NCI-H2107 treated with DMSO at 0.1 percent for 48 hours (cell line): ENCODE results near the gene VAV2.
A peak's percentile ranks its signal among the peaks of the same experiment; 100 is the strongest.
"Not testable (repeated sequence)": the region's sequence is repeated elsewhere in the genome, so short reads cannot be mapped to it uniquely, and the experiment has no call there.

Experiments
- DNase-seq: peaks from one replicate; lab custom pipeline; 2025; ENCODE audit not compliant: unreplicated experiment; lab: John Stamatoyannopoulos, UW

Gene VAV2

GRCh38 chr9:133938753-133939152, 53.4 kb downstream of the VAV2 start:
- DNase-seq = no peak

DNA sequence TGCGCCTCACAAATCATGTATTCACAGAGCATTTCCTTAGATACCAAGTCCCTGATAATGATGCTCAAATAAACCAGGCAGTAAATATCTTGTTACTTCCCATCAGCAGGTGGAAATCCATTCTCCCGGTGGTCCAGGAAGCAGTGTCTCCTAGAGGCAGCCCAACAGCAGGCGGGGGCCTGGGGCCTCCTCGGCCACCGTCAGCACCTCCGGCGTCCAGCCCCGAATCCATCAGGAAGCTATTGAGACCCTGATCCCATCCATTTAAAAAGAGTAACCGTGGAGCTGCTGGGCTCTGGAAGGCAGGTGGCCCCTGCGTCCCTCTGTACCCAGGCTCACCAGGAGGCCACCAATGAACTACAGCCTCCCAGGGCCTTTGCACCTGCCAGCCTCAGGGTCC, 54.0 kb downstream of the VAV2 start:
- DNase-seq = no peak

DNA sequence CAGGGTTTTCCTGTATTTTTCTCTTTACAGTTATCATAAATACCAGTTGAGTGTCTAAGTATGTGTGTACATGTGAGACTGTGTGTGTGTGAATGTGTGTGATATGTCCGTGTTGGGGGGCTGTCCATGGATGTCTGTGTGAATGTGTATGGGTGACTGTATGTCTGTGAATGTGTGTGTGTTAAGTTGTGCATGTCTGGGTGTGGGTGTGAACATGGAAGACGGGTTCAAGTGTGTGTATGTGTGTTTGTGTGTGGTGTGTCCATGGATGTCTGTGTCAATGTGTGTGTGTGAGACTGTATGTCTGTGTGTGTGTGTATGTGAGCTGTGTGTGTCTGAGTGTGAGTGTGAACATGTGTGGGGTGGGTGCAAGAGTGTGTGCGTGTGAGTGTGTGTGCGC, 55.0 kb downstream of the VAV2 start:
- DNase-seq = no peak

DNA sequence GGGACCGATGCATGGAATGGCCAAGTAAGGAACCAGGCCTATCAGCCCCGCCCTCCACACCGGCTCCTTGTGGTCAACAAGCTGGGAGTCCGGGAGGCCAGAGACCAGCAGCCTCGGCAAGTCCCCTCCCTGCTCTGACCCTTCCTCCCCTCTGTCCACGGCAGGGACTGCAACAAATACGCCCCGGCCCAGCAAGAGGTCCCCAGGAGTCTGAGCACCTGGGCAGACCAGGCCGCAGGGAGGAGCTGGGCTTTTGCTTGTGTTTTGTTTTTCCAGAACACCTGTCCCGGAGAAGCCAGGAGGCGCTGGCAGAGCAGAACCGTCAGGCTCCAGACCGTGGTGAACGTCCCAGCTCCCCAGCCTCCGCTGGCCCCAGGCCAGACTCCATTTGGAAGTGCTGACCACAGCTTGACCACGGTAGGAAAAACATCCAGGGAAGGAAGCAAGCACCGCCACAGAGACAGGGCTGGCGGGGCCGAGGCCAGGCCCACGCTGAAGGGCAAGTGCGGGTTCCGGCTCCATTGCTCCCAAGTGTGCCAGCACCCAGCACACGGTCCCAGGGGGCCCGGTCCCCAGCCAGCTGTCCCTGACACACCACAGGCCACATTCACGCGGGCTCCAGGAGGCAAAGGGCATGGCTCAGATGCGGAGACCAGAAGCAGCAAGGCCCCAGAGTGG, 56.7 kb downstream of the VAV2 start:
- DNase-seq = peak; percentile 83

- DNase-seq = no peak
These were observed 57.5 kb downstream of the VAV2 start for GRCh38 chr9:133934482-133935232.

DNA sequence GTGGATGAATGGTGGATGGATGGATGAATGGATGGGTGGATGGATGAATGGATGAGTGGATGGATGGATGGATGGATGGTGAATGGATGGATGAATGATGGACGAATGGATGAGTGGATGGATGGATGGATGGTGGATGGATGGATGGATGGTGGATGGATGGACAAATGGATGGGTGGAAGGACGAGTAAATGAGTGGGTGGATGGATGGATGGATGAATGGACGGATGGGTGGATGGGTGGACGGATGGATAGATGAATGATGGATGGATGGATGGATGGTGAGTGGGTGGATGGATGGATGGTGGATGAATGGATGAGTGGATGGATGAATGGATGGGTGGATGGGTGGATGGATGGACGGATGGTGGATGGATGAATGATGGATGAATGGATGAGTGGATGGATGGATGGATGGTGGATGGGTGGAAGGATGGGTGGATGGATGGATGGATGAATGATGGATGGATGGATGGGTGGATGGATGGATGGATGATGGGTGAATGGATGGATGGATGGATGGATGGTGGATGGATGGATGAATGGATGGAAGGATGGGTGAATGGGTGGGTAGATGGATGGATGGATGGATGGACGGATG, 58.6 kb downstream of the VAV2 start:
- DNase-seq = no peak

GRCh38 chr9:133932633-133933032, 59.5 kb downstream of the VAV2 start:
- DNase-seq = no peak

- DNase-seq = no peak
These were observed 59.9 kb downstream of the VAV2 start for GRCh38 chr9:133932181-133932580.

GRCh38 chr9:133930682-133931485, 61.2 kb downstream of the VAV2 start:
- no peak for DNase-seq

DNA sequence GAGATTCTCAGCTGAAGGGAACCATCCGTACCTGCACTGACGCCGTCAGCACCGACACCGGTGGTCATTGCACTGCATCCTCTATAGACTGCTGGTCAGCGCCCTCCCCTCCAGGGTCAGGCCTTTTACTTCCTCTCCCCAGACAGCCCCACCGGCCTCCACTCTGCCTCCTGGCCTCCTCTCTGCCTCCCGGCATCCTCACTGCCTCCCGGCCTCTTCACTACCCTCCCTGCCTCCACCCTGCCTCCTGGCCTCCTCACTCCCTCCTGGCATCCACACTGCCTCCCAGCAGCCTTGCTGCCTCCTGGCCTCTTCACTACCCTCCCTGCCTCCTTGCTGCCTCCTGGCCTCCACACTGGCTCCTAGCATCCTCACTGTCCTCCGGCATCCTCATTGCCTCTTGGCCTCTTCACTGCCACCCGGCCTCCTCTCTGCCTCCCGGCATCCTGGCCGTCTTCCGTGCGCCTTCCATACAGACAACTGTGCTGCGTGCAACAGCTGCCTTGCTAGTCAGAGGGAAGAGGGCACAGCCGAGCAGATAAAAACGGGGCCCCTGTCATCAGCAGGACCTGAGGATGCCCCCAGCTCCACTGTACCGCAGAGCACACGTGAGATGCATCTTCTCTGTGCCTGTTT, 62.0 kb downstream of the VAV2 start:
- DNase-seq = no peak

DNA sequence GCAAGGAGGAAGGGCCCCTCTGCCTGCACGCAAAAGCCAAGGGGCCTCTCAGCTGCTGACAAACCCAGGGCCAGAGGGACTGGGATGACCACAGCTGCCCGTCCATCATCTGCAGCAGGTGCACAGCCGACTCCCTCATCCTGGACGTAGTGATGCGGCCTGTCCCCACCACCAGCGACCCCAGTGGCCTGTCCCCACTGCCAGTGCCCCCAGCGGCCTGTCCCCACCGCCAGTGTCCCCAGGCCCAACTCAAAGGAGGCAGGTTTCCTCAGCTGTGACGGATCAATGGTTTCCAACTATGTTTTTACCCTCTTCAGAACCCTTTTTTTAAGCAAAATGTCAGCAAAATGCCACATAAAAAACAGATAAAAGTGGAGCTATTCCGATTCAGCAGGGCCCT, 62.5 kb downstream of the VAV2 start:
- no peak for DNase-seq

- DNase-seq = no peak
These were observed 63.8 kb downstream of the VAV2 start for GRCh38 chr9:133928248-133928764.

GRCh38 chr9:133927041-133927440, 65.1 kb downstream of the VAV2 start:
- DNase-seq = no peak

GRCh38 chr9:133926165-133926856, 65.8 kb downstream of the VAV2 start:
- DNase-seq = no peak

GRCh38 chr9:133924453-133924852, 67.7 kb downstream of the VAV2 start:
- no peak for DNase-seq

DNA sequence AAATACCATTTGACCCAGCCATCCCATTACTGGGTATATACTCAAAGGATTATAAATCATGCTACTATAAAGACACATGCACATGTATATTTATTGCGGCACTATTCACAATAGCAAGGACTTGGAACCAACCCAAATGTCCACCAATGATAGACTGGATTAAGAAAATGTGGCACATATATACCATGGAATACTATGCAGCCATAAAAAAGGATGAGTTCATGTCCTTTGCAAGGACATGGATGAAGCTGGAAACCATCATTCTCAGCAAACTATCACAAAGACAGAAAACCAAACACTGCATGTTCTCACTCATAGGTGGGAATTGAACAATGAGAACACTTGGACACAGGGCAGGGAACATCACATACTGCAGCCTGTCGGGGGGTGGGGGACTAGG, 68.5 kb downstream of the VAV2 start:
- DNase-seq = not testable (repeated sequence)

- no peak for DNase-seq
These were observed 70.3 kb downstream of the VAV2 start for GRCh38 chr9:133921866-133922265.

DNA sequence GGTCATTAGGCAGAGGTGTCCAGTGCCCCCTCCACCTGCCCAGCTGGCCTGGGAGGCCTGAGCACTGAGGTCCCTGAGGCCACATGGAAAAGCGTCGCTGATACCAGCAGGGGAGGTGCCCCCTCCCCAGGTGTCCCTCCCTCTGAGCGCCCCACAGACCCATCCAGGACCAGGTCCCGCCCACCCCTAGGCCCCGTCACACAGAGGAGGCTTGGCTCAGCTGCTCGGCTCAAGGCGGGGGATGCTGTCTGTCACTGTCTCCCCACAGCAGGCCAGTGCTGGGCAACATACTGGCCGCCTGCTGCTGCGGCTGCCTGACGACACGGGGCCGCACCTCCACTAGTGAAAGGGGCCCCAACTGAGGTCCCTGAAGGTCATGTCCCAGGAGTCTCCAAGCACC, 71.7 kb downstream of the VAV2 start:
- no peak for DNase-seq

DNA sequence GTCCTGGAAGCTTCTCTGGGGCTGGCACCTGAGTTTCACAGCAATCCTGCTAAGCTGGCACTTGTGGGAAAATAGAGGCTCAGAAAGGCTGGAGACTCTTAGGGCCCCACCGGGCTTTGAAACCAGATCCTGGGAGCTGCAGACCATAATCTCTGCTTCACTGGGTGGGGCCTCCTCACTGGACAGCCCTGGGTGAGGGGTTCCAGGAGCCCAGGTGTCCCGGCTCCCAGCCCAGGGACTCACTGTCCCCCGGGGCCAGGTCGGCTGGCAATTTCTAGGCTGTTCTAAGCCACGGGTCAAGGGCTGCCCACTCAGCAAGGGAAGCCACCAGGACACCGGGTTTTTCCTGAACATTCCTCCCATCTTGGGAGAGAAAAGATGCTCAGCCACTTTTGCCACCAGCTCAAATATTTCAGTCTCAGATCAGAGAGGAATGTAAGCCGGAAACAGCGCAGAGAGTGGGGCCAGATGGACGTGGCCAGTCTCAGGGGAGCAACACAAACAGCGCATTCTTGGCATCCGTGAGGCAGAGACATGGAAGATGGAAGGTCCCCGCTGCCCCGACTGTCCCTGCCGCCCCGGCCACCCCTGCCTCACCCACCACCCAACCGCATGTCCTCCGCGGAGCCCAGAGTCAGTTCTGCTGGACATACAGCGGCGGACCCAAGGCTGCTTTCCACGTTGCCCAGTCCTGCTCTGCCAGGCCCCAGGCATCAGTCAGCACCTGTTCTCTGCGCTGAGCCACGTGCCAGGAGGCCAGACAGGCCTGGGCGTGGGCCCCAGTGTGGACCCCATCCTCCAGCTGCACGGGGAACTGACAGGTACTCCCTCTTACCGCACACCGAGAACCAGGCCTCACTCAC, 72.6 kb downstream of the VAV2 start:
- no peak for DNase-seq
